GM19193 (cell line): ENCODE measurements around the gene TBCB.
A peak's percentile ranks its signal among the peaks of the same experiment; 100 is the strongest.

Experiments used
- POLR2A ChIP-seq: IDR thresholded peaks from 4 replicates; pipeline ENCODE4 v1.6.1; 2011; ENCODE audit not compliant: insufficient read depth, insufficient read length; ENCODE audit errors: extremely low read depth

Gene TBCB, protein sequence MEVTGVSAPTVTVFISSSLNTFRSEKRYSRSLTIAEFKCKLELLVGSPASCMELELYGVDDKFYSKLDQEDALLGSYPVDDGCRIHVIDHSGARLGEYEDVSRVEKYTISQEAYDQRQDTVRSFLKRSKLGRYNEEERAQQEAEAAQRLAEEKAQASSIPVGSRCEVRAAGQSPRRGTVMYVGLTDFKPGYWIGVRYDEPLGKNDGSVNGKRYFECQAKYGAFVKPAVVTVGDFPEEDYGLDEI

DNA sequence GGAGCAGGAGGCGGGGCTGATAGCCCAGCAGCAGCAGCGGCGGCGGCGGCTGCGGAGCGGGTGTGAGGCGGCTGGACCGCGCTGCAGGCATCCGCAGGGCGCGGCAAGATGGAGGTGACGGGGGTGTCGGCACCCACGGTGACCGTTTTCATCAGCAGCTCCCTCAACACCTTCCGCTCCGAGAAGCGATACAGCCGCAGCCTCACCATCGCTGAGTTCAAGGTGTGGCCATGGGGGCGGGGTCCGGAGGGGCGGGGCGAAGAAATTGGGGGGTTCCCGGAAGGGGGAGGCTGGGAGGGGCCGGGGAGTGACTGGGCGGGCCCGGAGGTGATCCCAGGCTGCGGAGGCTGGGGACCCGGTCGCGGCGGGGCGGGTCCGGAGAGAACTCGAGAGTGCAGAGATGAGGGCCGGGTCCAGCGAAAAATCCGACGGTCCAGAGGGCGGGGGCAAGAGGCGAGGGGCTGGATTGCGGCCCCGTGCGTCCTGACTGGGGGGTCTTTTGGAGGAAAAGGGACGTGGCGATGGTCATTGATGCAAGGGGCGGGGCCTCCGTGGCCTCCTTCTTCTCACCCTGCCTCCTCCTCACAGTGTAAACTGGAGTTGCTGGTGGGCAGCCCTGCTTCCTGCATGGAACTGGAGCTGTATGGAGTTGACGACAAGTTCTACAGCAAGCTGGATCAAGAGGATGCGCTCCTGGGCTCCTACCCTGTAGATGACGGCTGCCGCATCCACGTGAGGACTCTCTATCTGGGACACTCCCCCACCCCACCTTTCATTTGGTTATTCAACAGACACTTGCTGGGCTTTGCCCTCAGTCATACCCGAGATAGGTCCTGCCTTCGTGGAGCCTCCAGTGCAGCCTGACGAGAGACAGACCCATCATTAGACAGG lies at the start of gene TBCB:
TSS of gene TBCB (plus strand) at position 16 of the 891 bp plus-strand sequence. CDS start at position 109, 93 bp downstream.
- peak; percentile 80 for TF ChIP-seq POLR2A

DNA sequence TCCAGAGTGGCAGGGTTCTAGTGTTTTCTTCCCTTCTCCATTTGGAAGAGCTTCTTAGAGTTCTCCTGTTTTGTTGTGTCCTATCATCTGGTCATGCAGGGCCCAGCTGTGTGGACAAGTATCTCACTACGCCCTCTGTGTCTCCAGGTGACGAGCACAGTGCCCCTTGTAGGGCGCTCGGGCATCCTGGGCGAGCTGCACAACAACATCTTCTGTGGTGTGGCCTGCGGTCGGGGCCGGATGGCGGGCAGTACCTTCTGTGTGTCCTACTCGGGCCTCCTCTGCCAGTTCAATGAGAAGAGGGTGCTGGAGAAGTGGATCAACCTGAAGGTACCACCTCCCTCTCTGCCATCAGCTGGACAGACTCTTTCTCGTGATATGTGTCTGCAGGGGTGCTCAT lies 47.6 kb upstream of the TBCB start:
- TF ChIP-seq POLR2A: no peak

DNA sequence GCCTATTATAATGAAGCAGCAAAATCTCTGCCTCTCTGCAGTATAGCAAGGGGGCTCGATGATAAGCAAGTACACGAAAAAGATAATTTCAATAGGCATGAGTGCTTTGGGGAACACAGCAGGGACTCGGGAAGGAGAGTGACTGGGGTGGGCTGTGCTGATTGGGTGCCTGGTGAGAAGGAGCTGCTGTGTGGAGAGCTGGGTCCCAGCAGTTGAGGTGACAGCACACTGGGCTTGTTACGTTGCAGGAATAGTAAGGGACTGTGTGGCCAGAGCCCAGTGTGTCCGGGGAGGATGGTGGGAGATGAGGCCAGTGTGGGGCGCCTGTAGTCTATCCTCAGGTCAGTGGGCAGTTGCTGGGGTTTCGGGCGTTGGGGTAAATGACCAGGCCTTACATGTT lies 43.2 kb upstream of the TBCB start:
- no peak for TF ChIP-seq POLR2A

DNA sequence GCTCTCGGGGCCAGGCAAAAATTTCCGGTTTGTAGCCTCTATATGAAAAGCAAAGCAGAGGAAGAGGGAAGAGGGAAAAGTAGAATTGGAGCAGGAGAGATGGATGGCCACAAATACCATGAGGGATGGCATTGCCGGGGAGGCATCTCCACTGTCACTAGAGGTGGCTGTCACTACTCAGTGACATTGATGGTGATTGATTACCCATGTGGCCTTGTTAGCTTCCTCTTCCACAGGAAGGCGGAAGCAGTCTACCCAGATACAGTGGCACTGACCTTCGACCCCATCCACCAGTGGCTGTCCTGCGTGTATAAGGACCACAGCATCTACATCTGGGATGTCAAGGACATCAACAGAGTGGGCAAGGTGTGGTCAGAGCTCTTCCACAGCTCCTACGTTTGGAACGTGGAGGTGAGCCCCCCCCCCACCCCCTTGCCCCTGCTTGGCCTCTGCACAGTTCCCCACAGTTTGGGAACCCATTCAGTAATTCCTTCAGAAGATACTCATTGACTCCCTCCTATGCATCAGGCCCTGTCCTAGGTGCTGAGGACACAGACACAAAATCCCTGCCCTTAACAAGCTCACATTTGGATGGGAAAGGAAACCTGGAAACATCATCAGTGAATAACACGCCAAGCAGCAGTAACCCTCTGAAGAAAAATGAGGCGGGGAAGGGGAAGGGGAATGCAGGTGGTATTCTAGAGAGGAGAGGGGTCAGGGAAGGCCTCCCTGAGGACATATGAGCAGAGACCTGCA lies 42.0 kb upstream of the TBCB start:
- TF ChIP-seq POLR2A: no peak

DNA sequence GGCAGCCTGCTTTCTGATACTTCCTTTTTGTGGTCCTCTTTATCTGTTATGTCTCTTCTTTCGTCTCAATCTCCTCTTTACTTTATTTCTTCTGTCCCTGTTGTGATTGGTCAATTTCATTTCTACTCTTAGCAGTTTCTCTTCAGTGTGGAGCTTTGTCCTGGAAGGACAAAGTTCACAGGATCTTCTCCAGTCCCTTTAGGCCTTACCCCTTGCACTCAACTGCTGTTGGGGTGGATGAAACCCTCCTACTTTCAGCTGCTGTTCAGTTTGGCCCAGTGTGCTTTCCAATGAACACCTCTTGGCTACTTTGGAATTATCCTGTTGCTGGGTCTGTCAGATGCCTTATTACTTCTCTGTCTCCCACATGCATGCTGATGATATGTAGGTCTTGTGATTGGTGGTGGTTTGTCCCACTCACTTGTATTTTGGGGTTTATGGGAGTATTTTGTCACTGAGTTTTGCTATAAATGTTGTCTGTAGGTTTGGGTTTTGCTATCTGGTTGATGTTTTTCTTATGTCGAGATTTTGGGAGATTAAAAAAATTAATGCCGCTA lies 35.8 kb upstream of the TBCB start:
- TF ChIP-seq POLR2A: no peak

DNA sequence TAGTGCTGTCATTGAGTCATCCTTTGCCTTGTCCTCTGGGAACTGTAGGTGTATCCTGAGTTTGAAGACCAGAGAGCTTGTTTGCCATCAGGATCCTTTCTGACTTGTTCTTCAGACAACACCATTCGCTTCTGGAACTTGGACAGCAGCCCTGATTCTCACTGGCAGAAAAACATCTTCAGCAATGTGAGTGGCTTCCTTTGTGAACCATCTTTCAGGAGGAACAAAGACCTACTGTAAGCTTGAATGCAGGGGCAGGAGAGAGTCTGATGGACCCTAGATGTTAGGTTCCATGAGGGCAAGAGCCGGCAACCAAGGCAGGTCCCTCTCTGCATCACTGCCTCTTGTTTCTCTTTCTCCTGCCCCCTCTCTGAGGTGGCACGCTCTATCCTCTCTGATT lies 33.9 kb upstream of the TBCB start:
- no peak for TF ChIP-seq POLR2A

DNA sequence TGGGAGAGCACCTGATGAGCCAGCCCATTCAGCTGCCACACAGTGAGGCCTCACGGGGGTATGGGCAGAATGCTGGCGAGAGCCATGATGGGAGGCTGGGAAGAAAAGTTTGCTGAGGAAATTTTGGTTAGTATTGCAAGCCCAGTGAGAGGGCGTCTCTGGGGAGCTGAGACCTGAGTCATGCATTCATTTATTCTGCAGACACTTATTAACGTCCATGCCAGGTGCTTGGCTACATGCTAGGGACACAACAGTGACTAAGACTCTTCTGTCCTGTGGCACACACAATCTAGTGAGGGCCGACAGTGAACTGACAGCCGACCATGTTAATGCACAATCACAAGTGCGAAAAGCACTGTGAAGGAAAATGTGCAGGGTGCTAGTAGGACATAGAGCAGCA lies 33.4 kb upstream of the TBCB start:
- TF ChIP-seq POLR2A: no peak

DNA sequence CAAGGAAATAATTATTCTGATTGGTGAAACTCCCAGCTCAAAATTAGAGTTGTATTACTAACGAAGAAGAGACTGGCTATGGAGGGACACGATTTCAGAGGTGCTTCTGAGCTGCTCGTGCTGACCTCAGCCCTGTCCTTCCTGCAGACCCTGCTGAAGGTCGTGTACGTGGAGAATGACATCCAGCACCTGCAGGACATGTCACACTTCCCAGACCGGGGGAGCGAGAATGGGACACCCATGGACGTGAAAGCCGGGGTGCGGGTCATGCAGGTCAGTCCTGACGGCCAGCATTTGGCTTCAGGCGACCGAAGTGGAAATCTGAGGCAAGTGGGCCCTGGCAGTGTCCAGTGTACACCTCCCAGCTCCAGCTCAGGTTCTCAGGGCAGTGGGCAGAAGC lies 32.4 kb upstream of the TBCB start:
- TF ChIP-seq POLR2A: no peak

DNA sequence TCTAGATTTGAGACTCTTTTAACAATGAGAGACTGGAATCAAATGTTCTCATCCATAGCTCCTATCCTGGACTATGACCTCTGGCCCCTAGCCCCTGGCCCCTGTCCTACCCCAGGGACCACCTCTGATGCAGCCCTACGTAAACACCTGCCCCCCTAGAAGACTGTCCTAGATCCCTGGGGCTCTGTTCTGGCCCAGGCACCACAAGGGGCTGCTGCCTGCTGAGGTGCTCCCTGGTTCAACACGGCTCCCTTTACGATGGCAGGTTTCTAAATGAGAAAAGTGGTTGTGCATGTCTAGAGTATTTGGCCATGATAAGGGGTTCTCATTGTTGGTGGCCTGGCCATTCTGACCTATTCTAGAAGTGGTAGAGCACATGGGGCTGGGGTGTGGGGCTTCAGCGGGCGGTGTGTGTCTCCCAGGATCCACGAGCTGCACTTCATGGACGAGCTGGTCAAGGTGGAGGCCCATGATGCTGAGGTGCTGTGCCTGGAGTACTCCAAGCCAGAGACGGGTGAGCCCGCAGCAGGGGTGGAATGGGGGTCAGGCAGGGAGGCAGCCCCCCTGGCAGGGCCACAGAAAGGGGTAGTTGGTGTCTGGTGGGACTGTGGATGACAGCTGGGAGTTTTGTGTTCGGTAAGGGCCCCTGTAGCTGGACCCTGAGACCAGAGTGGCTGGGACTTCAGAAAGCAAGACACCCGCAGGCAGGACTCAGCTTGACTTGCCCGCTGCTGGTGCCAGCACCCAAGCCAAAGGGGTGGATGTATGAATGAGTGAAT lies 30.8 kb upstream of the TBCB start:
- TF ChIP-seq POLR2A: no peak

DNA sequence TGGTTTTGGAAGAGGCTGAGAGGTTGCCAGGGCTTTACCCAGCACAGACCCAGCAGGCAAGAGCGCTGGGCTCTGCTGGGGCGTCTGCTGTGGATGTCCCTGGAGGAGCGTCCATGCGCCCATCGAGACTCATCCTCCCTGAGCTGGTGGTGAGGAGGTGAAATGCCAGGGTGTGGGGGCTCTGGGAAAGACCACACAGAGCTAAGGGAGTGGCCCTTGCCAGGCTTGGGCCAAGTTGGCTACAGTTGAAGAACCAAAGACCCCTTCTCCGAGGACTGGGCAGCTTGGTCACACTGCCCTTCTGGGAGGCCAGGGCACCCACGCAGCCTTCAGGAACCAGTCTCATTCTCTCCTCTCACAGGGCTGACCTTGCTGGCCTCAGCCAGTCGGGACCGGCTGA lies 28.9 kb upstream of the TBCB start:
- no peak for TF ChIP-seq POLR2A

DNA sequence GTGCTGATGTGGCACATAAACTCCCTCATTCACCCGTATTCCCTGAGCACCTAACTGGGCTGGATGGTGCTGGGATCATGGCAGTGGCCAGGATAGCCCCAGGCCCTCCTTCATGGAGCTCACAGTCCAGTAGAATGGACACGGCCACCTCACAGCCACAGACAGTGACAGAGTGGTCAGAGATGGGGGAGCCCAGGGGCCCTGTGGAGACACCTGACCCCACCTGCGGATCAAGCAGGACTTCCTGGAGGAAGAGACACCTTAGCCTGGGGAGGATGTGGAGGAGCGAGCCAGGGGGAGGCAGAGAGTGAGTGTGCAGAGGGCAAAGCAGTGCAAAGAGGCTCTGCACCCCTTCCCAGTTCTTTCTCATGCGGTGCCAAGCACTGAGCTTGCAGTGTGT lies 25.4 kb upstream of the TBCB start:
- no peak for TF ChIP-seq POLR2A

DNA sequence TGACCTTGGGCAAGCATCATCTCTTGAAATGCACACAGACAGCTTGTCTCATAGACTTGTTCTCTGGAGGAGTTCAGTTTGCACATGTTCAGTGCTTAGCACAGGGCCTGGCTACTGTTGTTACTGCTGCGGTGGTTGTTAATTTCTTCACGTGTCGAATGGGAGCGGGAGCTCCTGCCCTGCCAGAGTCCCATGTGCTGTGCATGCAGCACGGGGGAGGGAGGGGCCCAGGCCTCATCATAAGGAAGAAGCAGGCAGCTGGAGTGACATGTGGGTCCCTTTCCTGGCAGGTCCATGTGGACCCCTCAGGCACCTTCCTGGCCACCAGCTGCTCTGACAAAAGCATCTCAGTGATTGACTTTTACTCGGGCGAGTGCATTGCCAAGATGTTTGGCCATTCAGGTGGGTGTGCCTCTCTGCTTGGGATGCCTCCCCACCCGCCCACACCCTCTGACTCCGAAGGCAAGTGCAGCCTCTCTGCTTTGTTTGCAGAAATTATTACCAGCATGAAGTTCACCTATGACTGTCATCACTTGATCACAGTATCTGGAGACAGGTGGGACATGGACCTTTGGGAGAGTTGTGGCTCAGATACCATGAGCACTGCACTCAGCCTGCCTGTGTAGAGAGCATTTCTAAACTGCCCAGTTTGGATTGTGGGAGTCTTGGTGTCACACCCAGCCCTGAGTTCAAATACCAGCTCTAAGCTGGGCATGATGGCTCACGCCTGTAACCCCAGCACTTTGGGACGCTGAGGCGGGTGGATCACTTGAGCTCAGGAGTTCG lies 24.2 kb upstream of the TBCB start:
- TF ChIP-seq POLR2A: no peak

DNA sequence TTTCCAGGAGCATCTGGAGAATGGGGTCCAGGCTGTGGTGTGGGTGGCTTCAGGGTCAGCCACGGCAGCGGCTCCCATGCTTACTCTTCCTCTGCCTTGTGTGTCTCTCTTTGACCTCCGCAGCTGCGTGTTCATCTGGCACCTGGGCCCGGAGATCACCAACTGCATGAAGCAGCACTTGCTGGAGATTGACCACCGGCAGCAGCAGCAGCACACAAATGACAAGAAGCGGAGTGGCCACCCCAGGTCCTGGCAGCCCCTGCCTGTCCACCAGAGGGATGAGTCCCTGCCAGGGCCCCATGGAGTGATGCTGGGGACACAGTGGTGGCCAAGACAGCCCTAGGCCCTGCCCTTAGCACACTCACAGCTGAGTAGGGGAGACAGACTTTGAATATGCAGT lies 22.7 kb upstream of the TBCB start:
- TF ChIP-seq POLR2A: no peak
